Spinal cord (tissue), 10 donors: ENCODE results near the gene POU3F3. TPM values are rescaled to one million over a fixed set of nuclear protein-coding genes. Genes with fewer than 3 reads are reported as not detected.

Experiments used
- DNase-seq, 6 donors: peaks; one replicate each; pipeline versions ENCODE4 v3.0.0 to v3.0.0-alpha.2; 2013 to 2015; ENCODE audit warnings: low spot score in 6 of 6, low read depth in 4 of 6
- H3K27ac ChIP-seq: one replicate; pipeline ENCODE4 v1.5.1; 2013; ENCODE audit warnings: low read depth, low read length, control low read depth
- H3K27me3 ChIP-seq: one replicate; pipeline ENCODE4 v1.6.1; 2013; ENCODE audit warnings: low read length; ENCODE audit not compliant: control insufficient read depth, insufficient read depth
- H3K36me3 ChIP-seq: one replicate; pipeline ENCODE4 v1.6.1; 2013; ENCODE audit warnings: low read length; ENCODE audit not compliant: control insufficient read depth, insufficient read depth
- H3K4me1 ChIP-seq: one replicate; pipeline ENCODE4 v1.6.1; 2013; ENCODE audit warnings: low read length; ENCODE audit not compliant: control insufficient read depth, insufficient read depth
- H3K4me3 ChIP-seq: one replicate; pipeline ENCODE4 v1.5.1; 2013; ENCODE audit warnings: low read depth, low read length, control low read depth
- H3K9me3 ChIP-seq: one replicate; pipeline ENCODE4 v1.6.1; 2013; ENCODE audit warnings: low read length; ENCODE audit not compliant: control insufficient read depth, insufficient read depth
- WGBS: methylation state at CpG from one replicate; pipeline ENCODE4 v1.1.5; 2013; ENCODE audit warnings: missing lambda C conversion rate; ENCODE audit not compliant: insufficient coverage; 5-methylcytosine and 5-hydroxymethylcytosine counted together
- polyA plus RNA-seq, 2 donors: library from polyadenylated mRNA; unstranded; fragments of 120-200 nt; gene quantifications; one replicate each; pipeline ENCODE4 v1.2.1, GENCODE V29; 2013; ENCODE audit not compliant: insufficient read length in 2 of 2
- total RNA-seq, 2 donors: library from RNA; depleted of rRNA in 1 of 2; stranded (reverse); fragments of 120-200 nt in 1 of 2; fragments of >200 nt in 1 of 2; gene quantifications; one replicate each; pipeline versions ENCODE4 v1.2.3 to v1.2.4, GENCODE V29; 2013 to 2014
- donor health status: healthy.

The POU3F3 gene
- total and polyA plus RNA-seq, 4 donors: 20.5 to 67.8 (median 39.6) TPM

GRCh38 chr2:104866122-104866864, 12.4 kb downstream of the POU3F3 start:
- WGBS: 59% methylated on average over 3 of the region's 11 CpGs
- peak in 2 of 6 donors; percentile 25 to 67 for DNase-seq
- Histone ChIP-seq H3K27me3 (peaks cover 79% of the 10 kb centered on the region), H3K4me3 (no peak overlapping the region), H3K9me3 (no peaks in the 10 kb centered on the region), H3K4me1 (peaks cover 56% of the 10 kb centered on the region), H3K36me3 (peaks cover 6% of the 10 kb centered on the region), H3K27ac (peak overlapping the region; percentile 62)

GRCh38 chr2:104866883-104867812, 13.2 kb downstream of the POU3F3 start:
- 10% methylated on average over 48 of the region's 51 CpGs for WGBS
- Histone ChIP-seq H3K27ac (peak overlapping the region; percentile 62), H3K4me3 (no peak overlapping the region)

GRCh38 chr2:104867813-104868504, 14.0 kb downstream of the POU3F3 start:
- peak in 2 of 6 donors; percentile 16 to 55 for DNase-seq
- peaks cover 81% of the 10 kb centered on the region for H3K27me3 ChIP-seq
- no peak overlapping the region for H3K4me3 ChIP-seq
- peaks cover 6% of the 10 kb centered on the region for H3K36me3 ChIP-seq
- WGBS: 31% methylated on average over 19 of the region's 33 CpGs
- H3K4me1 ChIP-seq: peaks cover 58% of the 10 kb centered on the region
- H3K27ac ChIP-seq: peak overlapping the region; percentile 62
- no peaks in the 10 kb centered on the region for H3K9me3 ChIP-seq

More at GRCh38 chr2:104866883-104867812, 13.2 kb downstream of the POU3F3 start:
- peak in 3 of 6 donors; percentile 19 to 72 (median 61) for DNase-seq
- Histone ChIP-seq H3K9me3 (no peaks in the 10 kb centered on the region), H3K27me3 (peaks cover 78% of the 10 kb centered on the region), H3K36me3 (peaks cover 6% of the 10 kb centered on the region), H3K4me1 (peaks cover 54% of the 10 kb centered on the region)

GRCh38 chr2:104868505-104868866, 14.6 kb downstream of the POU3F3 start:
- Histone ChIP-seq H3K27me3 (peaks cover 76% of the 10 kb centered on the region), H3K27ac (no peak overlapping the region), H3K36me3 (peaks cover 6% of the 10 kb centered on the region), H3K9me3 (no peaks in the 10 kb centered on the region), H3K4me3 (no peak overlapping the region), H3K4me1 (peaks cover 56% of the 10 kb centered on the region)
- peak in 1 of 6 donors; percentile 72 for DNase-seq
- 78% methylated on average over 1 of the region's 4 CpGs for WGBS

- Histone ChIP-seq H3K4me1 (peaks cover 55% of the 10 kb centered on the region), H3K4me3 (no peak overlapping the region), H3K9me3 (no peaks in the 10 kb centered on the region), H3K27me3 (peaks cover 61% of the 10 kb centered on the region), H3K27ac (peak overlapping the region; percentile 43), H3K36me3 (peaks cover 3% of the 10 kb centered on the region)
- WGBS: 57% methylated on average over 3 of the region's 4 CpGs
- peak in 2 of 6 donors; percentile 32 to 54 for DNase-seq
Observed at GRCh38 chr2:104870100-104870975, 16.4 kb downstream of the POU3F3 start.

GRCh38 chr2:104871649-104871971, 17.7 kb downstream of the POU3F3 start:
- 5% methylated on average over 8 of the region's 8 CpGs for WGBS
- peak in 2 of 6 donors; percentile 24 to 75 for DNase-seq
- Histone ChIP-seq H3K9me3 (no peaks in the 10 kb centered on the region), H3K4me1 (peaks cover 54% of the 10 kb centered on the region), H3K4me3 (peak overlapping the region; percentile 56), H3K36me3 (peaks cover 3% of the 10 kb centered on the region), H3K27me3 (peaks cover 49% of the 10 kb centered on the region), H3K27ac (peak overlapping the region; percentile 62)

GRCh38 chr2:104871972-104872865, 18.3 kb downstream of the POU3F3 start:
- DNase-seq: peak in 3 of 6 donors; percentile 57 to 84 (median 77)
- Histone ChIP-seq H3K4me1 (peaks cover 53% of the 10 kb centered on the region), H3K9me3 (no peaks in the 10 kb centered on the region), H3K36me3 (peaks cover 3% of the 10 kb centered on the region), H3K27me3 (peaks cover 43% of the 10 kb centered on the region), H3K27ac (peak overlapping the region; percentile 78), H3K4me3 (peak overlapping the region; percentile 56)
- under 1% methylated on average over 59 of the region's 65 CpGs for WGBS
